K562 (cell line): ENCODE results near the gene JAM2. TPM values are rescaled to one million over a fixed set of nuclear protein-coding genes. Genes with fewer than 3 reads are reported as not detected.

ENCODE experiments used
- ATAC-seq: fragments of 200-7000 bp; cut with Tn5 transposase; 3 replicates; pipeline ENCODE4 v1.9.1; 2020; ENCODE audit warnings: moderate library complexity
- BruUV-seq: library from RNA; stranded (reverse); fragments of 400-500 nt; replicated peaks from 2 replicates; lab custom pipeline; 2021; lab: Mats Ljungman, UMichigan
- CTCF ChIA-PET: fragments of 300-600 bp; formaldehyde crosslinking; extraction: SDS; loops from one replicate; lab custom pipeline; 2021; ENCODE audit warnings: low intra/inter-chr PET ratio; lab: Yijun Ruan, JAX
- POLR2A ChIA-PET: fragments of 300-600, 350-650 bp; sonication (Branson Sonifier 250); formaldehyde crosslinking; extraction: SDS; loops from one replicate; lab custom pipeline; 2021; ENCODE audit warnings: antibody characterized with exemption, inconsistent platforms; lab: Yijun Ruan, JAX
- DNase-seq, 4 experiments: peaks; one replicate each; pipeline versions ENCODE4 v3.0.0 to v3.0.0-alpha.2; 2011 to 2018; ENCODE audit warnings: low spot score in 3 of 4, mixed read lengths in 3 of 4; ENCODE audit errors: extremely low read depth in 1 of 4
- FAIRE-seq: peaks from 2 replicates; lab custom pipeline; 2011; peaks lifted over from hg19 to GRCh38; lab: Jason Lieb, UNC
- H2AFZ ChIP-seq: 2 replicates; pipeline ENCODE4 v1.6.0; 2011; ENCODE audit warnings: low read depth, low read length, control low read depth, inconsistent platforms
- H3K27ac ChIP-seq: fragments of 200-600 bp; 3 replicates; pipeline ENCODE4 v1.8.0; 2011; ENCODE audit warnings: low read depth, mild to moderate bottlenecking, control low read depth, inconsistent platforms, low read length, moderate library complexity, mixed read lengths; ENCODE audit errors: extremely low read depth
- H3K27me3 ChIP-seq, 2 experiments: fragments of 300-600 bp in 1 of 2; 2 replicates in 1 of 2; 3 replicates in 1 of 2; pipeline versions ENCODE4 v1.6.0 to v1.8.0; 2011; ENCODE audit warnings: inconsistent platforms in 2 of 2, low read length in 2 of 2, mild to moderate bottlenecking in 1 of 2, mixed read lengths in 1 of 2, moderate library complexity in 1 of 2; ENCODE audit not compliant: control insufficient read depth in 2 of 2, insufficient read depth in 2 of 2
- H3K36me3 ChIP-seq: fragments of 300-600 bp; 3 replicates; pipeline ENCODE4 v1.8.0; 2011; ENCODE audit warnings: mild to moderate bottlenecking, low read length, inconsistent platforms; ENCODE audit not compliant: control insufficient read depth, insufficient read depth
- H3K4me1 ChIP-seq, 2 experiments: fragments of 200-600 bp in 1 of 2; replicated peaks in 1 of 2; 2 replicates in 1 of 2; 3 replicates in 1 of 2; pipeline versions ENCODE4 v1.5.1 to v1.8.0; 2011; ENCODE audit warnings: inconsistent platforms in 2 of 2, low read length in 2 of 2, mild to moderate bottlenecking in 1 of 2, mixed read lengths in 1 of 2, moderate library complexity in 1 of 2; ENCODE audit not compliant: control insufficient read depth in 2 of 2, insufficient read depth in 2 of 2
- H3K4me2 ChIP-seq: 2 replicates; pipeline ENCODE4 v1.6.1; 2011; ENCODE audit warnings: low read length, control low read depth, inconsistent platforms, mixed read lengths; ENCODE audit not compliant: insufficient read depth
- H3K4me3 ChIP-seq: fragments of 200-600 bp; sonication (generic), shearing (Covaris generic); 2 replicates; pipeline ENCODE4 v1.5.1; 2016; ENCODE audit warnings: control low read depth, inconsistent platforms
- H3K79me2 ChIP-seq: fragments of 200-600 bp; 3 replicates; pipeline ENCODE4 v1.8.0; 2011; ENCODE audit warnings: low read length, inconsistent platforms; ENCODE audit not compliant: control insufficient read depth, insufficient read depth
- H3K9ac ChIP-seq, 2 experiments: 2 replicates each; pipeline versions ENCODE4 v1.6.0 to v1.6.1; 2011; ENCODE audit warnings: low read depth in 2 of 2, low read length in 2 of 2, control low read depth in 1 of 2, inconsistent platforms in 1 of 2, mild to moderate bottlenecking in 1 of 2, mixed read lengths in 1 of 2; ENCODE audit not compliant: insufficient read depth in 1 of 2
- H3K9me1 ChIP-seq: one replicate; pipeline ENCODE4 v1.6.0; 2011; ENCODE audit warnings: inconsistent platforms, mild to moderate bottlenecking, low read length, moderate library complexity; ENCODE audit not compliant: control insufficient read depth, insufficient read depth
- H3K9me3 ChIP-seq: replicated peaks from 2 replicates; pipeline ENCODE4 v1.5.1; 2011; ENCODE audit warnings: low read depth, low read length, inconsistent platforms; ENCODE audit not compliant: control insufficient read depth, insufficient read depth
- H4K20me1 ChIP-seq: replicated peaks from 2 replicates; pipeline ENCODE4 v1.6.1; 2011; ENCODE audit warnings: low read length, inconsistent platforms, mixed read lengths; ENCODE audit not compliant: control insufficient read depth, insufficient read depth
- BRF1 ChIP-seq: IDR thresholded peaks from 3 replicates; pipeline ENCODE4 v1.6.1; 2011; ENCODE audit warnings: borderline replicate concordance, mild to moderate bottlenecking; ENCODE audit not compliant: insufficient read length; ENCODE audit errors: extremely low read depth
- DPF2 ChIP-seq: fragments of 450-650 bp; IDR thresholded peaks from 2 replicates; pipeline ENCODE4 v1.6.1; 2016
- HMGN3 ChIP-seq: IDR thresholded peaks from 2 replicates; pipeline ENCODE4 v1.6.1; 2011; ENCODE audit warnings: borderline replicate concordance, low read depth, mild to moderate bottlenecking, mixed read lengths, low read length; ENCODE audit not compliant: insufficient read length; ENCODE audit errors: extremely low read depth
- HNRNPK ChIP-seq: fragments of 200-400 bp; formaldehyde crosslinking; IDR thresholded peaks from one replicate; pipeline ENCODE4 v1.6.1; 2018; ENCODE audit warnings: mild to moderate bottlenecking, low read depth, low read length; ENCODE audit not compliant: poor library complexity, severe bottlenecking
- PYGO2 ChIP-seq: fragments of 450-650 bp; IDR thresholded peaks from 2 replicates; pipeline ENCODE4 v1.6.1; 2016; ENCODE audit warnings: mild to moderate bottlenecking, missing genetic modification characterization, moderate library complexity, missing compliant biosample characterization
- RBM39 ChIP-seq: fragments of 200-400 bp; formaldehyde crosslinking; optimal IDR thresholded peaks from 2 replicates; pipeline ENCODE3; 2018; ENCODE audit warnings: low read depth, low read length
- SIRT6 ChIP-seq: IDR thresholded peaks from one replicate; pipeline ENCODE4 v1.6.1; 2012; ENCODE audit warnings: low read depth, mild to moderate bottlenecking, control low read depth, inconsistent platforms, low read length, moderate library complexity
- SMARCC2 ChIP-seq: fragments of 450-650 bp; IDR thresholded peaks from 2 replicates; pipeline ENCODE4 v1.6.1; 2017; ENCODE audit warnings: antibody characterized with exemption, moderate library complexity, mild to moderate bottlenecking, low read depth
- SRSF3 ChIP-seq: fragments of 200-400 bp; formaldehyde crosslinking; IDR thresholded peaks from 2 replicates; pipeline ENCODE4 v1.6.1; 2016; ENCODE audit warnings: mild to moderate bottlenecking, low read length, moderate library complexity; ENCODE audit not compliant: insufficient read depth
- ZNF586 ChIP-seq: fragments of 450-650 bp; formaldehyde crosslinking; conservative IDR thresholded peaks from 2 replicates; pipeline ENCODE4 v1.4.0; 2020; ENCODE audit warnings: mild to moderate bottlenecking, moderate library complexity
- WGBS: fragments of 100-300 bp; shearing (Covaris generic); methylation state at CpG from one replicate; pipeline ENCODE4 v1.1.6; 2016; ENCODE audit warnings: low coverage, mixed read lengths; ENCODE audit not compliant: insufficient coverage; ENCODE audit errors: missing lambda C conversion rate; 5-methylcytosine and 5-hydroxymethylcytosine counted together
- in situ Hi-C: fragments of 300-500 bp; cut with MboI; formaldehyde crosslinking; loops from 4 replicates; pipeline ENCODE4 v1.15.0; 2018; ENCODE audit warnings: inconsistent platforms, mixed read lengths
- intact Hi-C: fragments of 100-400 bp; cut with micrococcal nuclease; formaldehyde crosslinking; loops from 2 replicates; pipeline ENCODE4 v1.14.2; 2022
- polyA plus RNA-seq, 8 experiments: library from polyadenylated mRNA; depleted of rRNA in 4 of 8; stranded (reverse) in 5 of 8; unstranded in 3 of 8; fragments of >200 nt; fragmentation: Nextera tagmentation in 2 of 8; fragmentation: Illumina TruSeq in 1 of 8; extraction: Ambion mirVana in 2 of 8; extraction: Trizol in 1 of 8; gene quantifications; 2 replicates each; pipeline versions ENCODE4 v1.2.1 to v1.2.3, GENCODE V29; 2011 to 2014; ENCODE audit warnings: inconsistent platforms in 1 of 8, missing spikeins in 1 of 8
- total RNA-seq, 7 experiments: library from RNA; depleted of rRNA in 6 of 7; stranded (reverse); fragments of >200 nt in 6 of 7; fragmentation: Illumina TruSeq in 2 of 7; extraction: Trizol in 2 of 7; gene quantifications; 2 replicates each; pipeline versions ENCODE4 v1.2.1 to v1.2.3, GENCODE V29; 2011 to 2021; ENCODE audit warnings: low replicate concordance in 1 of 7
- TF ChIP-seq, protein P1 (sequence below): fragments of 250-450 bp; sonication (Bioruptor Pico); IDR thresholded peaks from 2 replicates; pipeline ENCODE4 v1.8.0; 2022; ENCODE audit warnings: moderate library complexity, mild to moderate bottlenecking, inconsistent platforms
- TF ChIP-seq, protein P2 (sequence below): sonication (generic); formaldehyde crosslinking; IDR thresholded peaks from 2 replicates; pipeline ENCODE4 v1.8.0; 2022; ENCODE audit warnings: missing genetic modification reagents, mild to moderate bottlenecking, borderline replicate concordance
- TF ChIP-seq, protein P3 (sequence below): fragments of 450-650 bp; IDR thresholded peaks from 2 replicates; pipeline ENCODE4 v1.6.1; 2014; ENCODE audit warnings: low read depth, mild to moderate bottlenecking, moderate library complexity, borderline replicate concordance
- TF ChIP-seq, protein P4 (sequence below): fragments of 250-450 bp; sonication (Bioruptor Pico); IDR thresholded peaks from 2 replicates; pipeline ENCODE4 v1.9.0; 2021; ENCODE audit warnings: mild to moderate bottlenecking, inconsistent platforms

JAM2 gene
- total and polyA plus RNA-seq, 9 of the 15 experiments (the other 6 are each of a cell fraction or from before 2014, with no cell fraction given): 0.03 to 0.08 (median 0.07) TPM; not detected in 6

DNA sequence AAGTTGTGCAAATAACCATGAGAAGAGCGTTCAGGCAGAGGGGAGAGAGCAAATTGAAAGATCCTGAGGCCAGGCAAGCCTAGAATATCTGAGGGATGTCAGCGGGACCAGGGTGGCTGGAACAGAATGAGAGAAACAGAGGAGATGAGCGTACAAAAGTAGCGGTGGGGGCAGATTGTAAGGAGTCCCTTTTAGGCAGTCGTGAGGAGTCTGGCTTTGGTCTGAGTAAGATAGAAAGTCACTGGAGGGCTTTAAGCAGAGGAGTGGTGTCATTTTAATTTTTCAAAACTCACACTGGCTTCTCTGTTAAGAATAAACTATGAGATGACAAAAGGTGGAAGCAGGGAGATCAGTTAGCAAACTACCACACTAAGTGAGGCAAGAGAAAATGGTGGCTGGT lies 71.5 kb downstream of the JAM2 start:
- H3K27me3 ChIP-seq: no peaks in the 10 kb centered on the region
- no peak overlapping the region for H3K4me3 ChIP-seq
- no peaks in the 10 kb centered on the region for H3K9me3 ChIP-seq
- BruUV-seq: no TSS peak
- ATAC-seq: no peak; the same call in 2 of the 3 replicates
- H3K4me1 ChIP-seq: no peaks in the 10 kb centered on the region; a peak in 1 of 5 replicates
- CTCF ChIA-PET: no interaction called here
- no peaks in the 10 kb centered on the region for H3K9me1 ChIP-seq
- no peaks in the 10 kb centered on the region for H3K79me2 ChIP-seq
- intact Hi-C loops (no loop called here), in situ Hi-C loops (no loop called here)
- FAIRE-seq: no peak
- H3K4me2 ChIP-seq: no peak overlapping the region
- no peaks in the 10 kb centered on the region; the same call in 2 of the 3 replicates for H3K36me3 ChIP-seq
- POLR2A ChIA-PET: interaction anchor here (0.6 kb wide), 2 partner anchors 14 to 339 kb away, joined by 3 to 4 read pairs; no protein-coding TSS in a partner anchor
- no peaks in the 10 kb centered on the region for H4K20me1 ChIP-seq
- H3K27ac ChIP-seq: no peak overlapping the region
- DNase-seq: no peak
- 47% methylated on average over 5 of the region's 5 CpGs for WGBS
- no peak overlapping the region for H3K9ac ChIP-seq
- no peak overlapping the region for H2AFZ ChIP-seq
- TF ChIP-seq SMARCC2 (no peak), RBM39 (no peak), HMGN3 (no peak), HNRNPK (no peak), DPF2 (no peak), ZNF586 (no peak), SIRT6 (no peak), SRSF3 (no peak), BRF1 (no peak), PYGO2 (tag) (no peak)
- TF ChIP-seq, protein P1, sequence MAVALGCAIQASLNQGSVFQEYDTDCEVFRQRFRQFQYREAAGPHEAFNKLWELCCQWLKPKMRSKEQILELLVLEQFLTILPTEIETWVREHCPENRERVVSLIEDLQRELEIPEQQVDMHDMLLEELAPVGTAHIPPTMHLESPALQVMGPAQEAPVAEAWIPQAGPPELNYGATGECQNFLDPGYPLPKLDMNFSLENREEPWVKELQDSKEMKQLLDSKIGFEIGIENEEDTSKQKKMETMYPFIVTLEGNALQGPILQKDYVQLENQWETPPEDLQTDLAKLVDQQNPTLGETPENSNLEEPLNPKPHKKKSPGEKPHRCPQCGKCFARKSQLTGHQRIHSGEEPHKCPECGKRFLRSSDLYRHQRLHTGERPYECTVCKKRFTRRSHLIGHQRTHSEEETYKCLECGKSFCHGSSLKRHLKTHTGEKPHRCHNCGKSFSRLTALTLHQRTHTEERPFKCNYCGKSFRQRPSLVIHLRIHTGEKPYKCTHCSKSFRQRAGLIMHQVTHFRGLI: no peak
- TF ChIP-seq, protein P2, sequence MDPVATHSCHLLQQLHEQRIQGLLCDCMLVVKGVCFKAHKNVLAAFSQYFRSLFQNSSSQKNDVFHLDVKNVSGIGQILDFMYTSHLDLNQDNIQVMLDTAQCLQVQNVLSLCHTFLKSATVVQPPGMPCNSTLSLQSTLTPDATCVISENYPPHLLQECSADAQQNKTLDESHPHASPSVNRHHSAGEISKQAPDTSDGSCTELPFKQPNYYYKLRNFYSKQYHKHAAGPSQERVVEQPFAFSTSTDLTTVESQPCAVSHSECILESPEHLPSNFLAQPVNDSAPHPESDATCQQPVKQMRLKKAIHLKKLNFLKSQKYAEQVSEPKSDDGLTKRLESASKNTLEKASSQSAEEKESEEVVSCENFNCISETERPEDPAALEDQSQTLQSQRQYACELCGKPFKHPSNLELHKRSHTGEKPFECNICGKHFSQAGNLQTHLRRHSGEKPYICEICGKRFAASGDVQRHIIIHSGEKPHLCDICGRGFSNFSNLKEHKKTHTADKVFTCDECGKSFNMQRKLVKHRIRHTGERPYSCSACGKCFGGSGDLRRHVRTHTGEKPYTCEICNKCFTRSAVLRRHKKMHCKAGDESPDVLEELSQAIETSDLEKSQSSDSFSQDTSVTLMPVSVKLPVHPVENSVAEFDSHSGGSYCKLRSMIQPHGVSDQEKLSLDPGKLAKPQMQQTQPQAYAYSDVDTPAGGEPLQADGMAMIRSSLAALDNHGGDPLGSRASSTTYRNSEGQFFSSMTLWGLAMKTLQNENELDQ (CRISPR knock-in tag): no peak
- TF ChIP-seq, protein P3, sequence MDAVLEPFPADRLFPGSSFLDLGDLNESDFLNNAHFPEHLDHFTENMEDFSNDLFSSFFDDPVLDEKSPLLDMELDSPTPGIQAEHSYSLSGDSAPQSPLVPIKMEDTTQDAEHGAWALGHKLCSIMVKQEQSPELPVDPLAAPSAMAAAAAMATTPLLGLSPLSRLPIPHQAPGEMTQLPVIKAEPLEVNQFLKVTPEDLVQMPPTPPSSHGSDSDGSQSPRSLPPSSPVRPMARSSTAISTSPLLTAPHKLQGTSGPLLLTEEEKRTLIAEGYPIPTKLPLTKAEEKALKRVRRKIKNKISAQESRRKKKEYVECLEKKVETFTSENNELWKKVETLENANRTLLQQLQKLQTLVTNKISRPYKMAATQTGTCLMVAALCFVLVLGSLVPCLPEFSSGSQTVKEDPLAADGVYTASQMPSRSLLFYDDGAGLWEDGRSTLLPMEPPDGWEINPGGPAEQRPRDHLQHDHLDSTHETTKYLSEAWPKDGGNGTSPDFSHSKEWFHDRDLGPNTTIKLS: no peak
- TF ChIP-seq, protein P4, sequence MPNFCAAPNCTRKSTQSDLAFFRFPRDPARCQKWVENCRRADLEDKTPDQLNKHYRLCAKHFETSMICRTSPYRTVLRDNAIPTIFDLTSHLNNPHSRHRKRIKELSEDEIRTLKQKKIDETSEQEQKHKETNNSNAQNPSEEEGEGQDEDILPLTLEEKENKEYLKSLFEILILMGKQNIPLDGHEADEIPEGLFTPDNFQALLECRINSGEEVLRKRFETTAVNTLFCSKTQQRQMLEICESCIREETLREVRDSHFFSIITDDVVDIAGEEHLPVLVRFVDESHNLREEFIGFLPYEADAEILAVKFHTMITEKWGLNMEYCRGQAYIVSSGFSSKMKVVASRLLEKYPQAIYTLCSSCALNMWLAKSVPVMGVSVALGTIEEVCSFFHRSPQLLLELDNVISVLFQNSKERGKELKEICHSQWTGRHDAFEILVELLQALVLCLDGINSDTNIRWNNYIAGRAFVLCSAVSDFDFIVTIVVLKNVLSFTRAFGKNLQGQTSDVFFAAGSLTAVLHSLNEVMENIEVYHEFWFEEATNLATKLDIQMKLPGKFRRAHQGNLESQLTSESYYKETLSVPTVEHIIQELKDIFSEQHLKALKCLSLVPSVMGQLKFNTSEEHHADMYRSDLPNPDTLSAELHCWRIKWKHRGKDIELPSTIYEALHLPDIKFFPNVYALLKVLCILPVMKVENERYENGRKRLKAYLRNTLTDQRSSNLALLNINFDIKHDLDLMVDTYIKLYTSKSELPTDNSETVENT (CRISPR knock-in tag): no peak
